GM12878 (cell line): ENCODE data around the gene ARL15. TPM values are rescaled to one million over a fixed set of nuclear protein-coding genes. Genes with fewer than 3 reads are reported as not detected.

Experiments
- ATAC-seq: fragments of 200-7000 bp; cut with Tn5 transposase; 3 replicates; pipeline ENCODE4 v1.9.1; 2020; ENCODE audit warnings: mild to moderate bottlenecking, moderate library complexity
- BruUV-seq: library from RNA; stranded (reverse); fragments of 400-500 nt; replicated peaks from 2 replicates; lab custom pipeline; 2021; lab: Mats Ljungman, UMichigan
- CTCF ChIA-PET: fragments of 300-600 bp; sonication (Branson Sonifier 250); formaldehyde crosslinking; extraction: SDS; loops from one replicate; lab custom pipeline; 2021; ENCODE audit warnings: inconsistent platforms; lab: Yijun Ruan, JAX
- POLR2A ChIA-PET: fragments of 350-600 bp; formaldehyde crosslinking; extraction: SDS; loops from one replicate; lab custom pipeline; 2021; ENCODE audit warnings: inconsistent platforms; lab: Charles Lee
- RAD21 ChIA-PET: fragments of 300-600 bp; sonication (Branson Sonifier 250); formaldehyde crosslinking; loops from one replicate; lab custom pipeline; 2023; ENCODE audit warnings: antibody characterized with exemption; ENCODE audit not compliant: unreplicated experiment; lab: Charles Lee
- SMC1A ChIA-PET: fragments of 300-600 bp; sonication (Branson Sonifier 250); formaldehyde crosslinking; loops from one replicate; lab custom pipeline; 2023; ENCODE audit not compliant: unreplicated experiment, uncharacterized antibody; lab: Charles Lee
- DNase-seq: peaks from one replicate; pipeline ENCODE4 v3.0.0-alpha.2; 2011; ENCODE audit warnings: low read depth, low spot score
- FAIRE-seq: peaks from 3 replicates; lab custom pipeline; 2011; peaks lifted over from hg19 to GRCh38; lab: Jason Lieb, UNC
- H2AFZ ChIP-seq: 2 replicates; pipeline ENCODE4 v1.6.0; 2011; ENCODE audit warnings: low read depth, low read length, control low read depth; ENCODE audit not compliant: control insufficient read depth
- H3K27ac ChIP-seq: 2 replicates; pipeline ENCODE4 v1.5.1; 2011; ENCODE audit warnings: control low read depth; ENCODE audit not compliant: control insufficient read depth, insufficient read depth
- H3K27me3 ChIP-seq, 2 experiments: replicated peaks in 1 of 2; 2 replicates each; pipeline versions ENCODE4 v1.6.0 to v1.6.1; 2011; ENCODE audit warnings: low read length in 1 of 2; ENCODE audit not compliant: control insufficient read depth in 2 of 2, insufficient read depth in 2 of 2
- H3K36me3 ChIP-seq, 2 experiments: 2 replicates each; pipeline ENCODE4 v1.5.1; 2011; ENCODE audit warnings: low read length in 1 of 2; ENCODE audit not compliant: control insufficient read depth in 2 of 2, insufficient read depth in 2 of 2
- H3K4me1 ChIP-seq: 2 replicates; pipeline ENCODE4 v1.6.1; 2011; ENCODE audit warnings: mild to moderate bottlenecking, low read length, moderate library complexity, mixed read lengths; ENCODE audit not compliant: control insufficient read depth, insufficient read depth
- H3K4me2 ChIP-seq: 2 replicates; pipeline ENCODE4 v1.6.0; 2011; ENCODE audit warnings: control low read depth; ENCODE audit not compliant: control insufficient read depth, insufficient read depth
- H3K4me3 ChIP-seq: fragments of 200-600 bp; sonication (generic); 2 replicates; pipeline ENCODE4 v1.5.1; 2016
- H3K79me2 ChIP-seq: 2 replicates; pipeline ENCODE4 v1.6.0; 2011; ENCODE audit warnings: low read length; ENCODE audit not compliant: control insufficient read depth, insufficient read depth
- H3K9ac ChIP-seq: 2 replicates; pipeline ENCODE4 v1.8.0; 2011; ENCODE audit warnings: low read length, control low read depth, mixed read lengths; ENCODE audit not compliant: control insufficient read depth, insufficient read depth
- H3K9me3 ChIP-seq: replicated peaks from 3 replicates; pipeline ENCODE4 v1.5.1; 2011; ENCODE audit warnings: mild to moderate bottlenecking, low read length; ENCODE audit not compliant: control insufficient read depth, insufficient read depth
- H4K20me1 ChIP-seq: 2 replicates; pipeline ENCODE4 v1.6.0; 2011; ENCODE audit not compliant: control insufficient read depth, insufficient read depth
- GATAD2B ChIP-seq: fragments of 450-650 bp; conservative IDR thresholded peaks from 2 replicates; pipeline ENCODE4 v1.6.1; 2017; ENCODE audit warnings: low read depth, mild to moderate bottlenecking, moderate library complexity
- KDM1A ChIP-seq: fragments of 200-600 bp; sonication (generic); IDR thresholded peaks from 2 replicates; pipeline ENCODE4 v1.6.1; 2016; ENCODE audit warnings: borderline replicate concordance
- NFIC ChIP-seq: IDR thresholded peaks from 2 replicates; pipeline ENCODE4 v1.6.1; 2012; ENCODE audit warnings: low read depth, mild to moderate bottlenecking, inconsistent platforms, low read length, moderate library complexity
- RAD51 ChIP-seq: fragments of 450-650 bp; IDR thresholded peaks from 2 replicates; pipeline ENCODE4 v1.6.1; 2016; ENCODE audit warnings: moderate library complexity, mild to moderate bottlenecking, inconsistent platforms
- WGBS: methylation state at CpG from one replicate; pipeline ENCODE4 v1.1.6; 2016; ENCODE audit warnings: low lambda C conversion rate; ENCODE audit not compliant: insufficient replicate concordance, insufficient coverage; ENCODE audit errors: missing lambda C conversion rate; 5-methylcytosine and 5-hydroxymethylcytosine counted together
- in situ Hi-C: fragments of 300-500 bp; cut with MboI; formaldehyde crosslinking; loops from 9 replicates; pipeline ENCODE4 v1.14.3; 2018; ENCODE audit warnings: mixed read lengths
- intact Hi-C: fragments of 100-400 bp; cut with micrococcal nuclease; formaldehyde crosslinking; loops from one replicate; pipeline ENCODE4 v1.14.2; 2022; ENCODE audit not compliant: unreplicated experiment
- polyA plus RNA-seq, 11 experiments: library from polyadenylated mRNA; depleted of rRNA in 4 of 11; unstranded in 6 of 11; stranded (reverse) in 5 of 11; fragments of >200 nt; fragmentation: Nextera tagmentation in 4 of 11; fragmentation: Illumina TruSeq in 1 of 11; extraction: Ambion mirVana in 4 of 11; extraction: Trizol in 1 of 11; gene quantifications; 1 replicate in 1 of 11; 2 replicates in 10 of 11; pipeline versions ENCODE4 v1.2.1 to v1.2.3, GENCODE V29; 2011 to 2016; ENCODE audit warnings: inconsistent platforms in 2 of 11, missing spikeins in 2 of 11, low read depth in 1 of 11
- total RNA-seq, 4 experiments: library from RNA; depleted of rRNA in 3 of 4; stranded (reverse); fragments of >200 nt in 3 of 4; fragmentation: Illumina TruSeq in 1 of 4; extraction: Trizol in 1 of 4; gene quantifications; 2 replicates each; pipeline versions ENCODE4 v1.2.1 to v1.2.3, GENCODE V29; 2013 to 2021
- TF ChIP-seq, protein P1 (sequence below): fragments of 150-350 bp; IDR thresholded peaks from 2 replicates; pipeline ENCODE4 v1.6.1; 2016; ENCODE audit warnings: low read depth, low read length

The ARL15 gene
- total and polyA plus RNA-seq, 10 of the 15 experiments (the other 5 are each of a cell fraction or from before 2014, with no cell fraction given), result 3.6 to 11.0 (median 7.7) TPM

DNA sequence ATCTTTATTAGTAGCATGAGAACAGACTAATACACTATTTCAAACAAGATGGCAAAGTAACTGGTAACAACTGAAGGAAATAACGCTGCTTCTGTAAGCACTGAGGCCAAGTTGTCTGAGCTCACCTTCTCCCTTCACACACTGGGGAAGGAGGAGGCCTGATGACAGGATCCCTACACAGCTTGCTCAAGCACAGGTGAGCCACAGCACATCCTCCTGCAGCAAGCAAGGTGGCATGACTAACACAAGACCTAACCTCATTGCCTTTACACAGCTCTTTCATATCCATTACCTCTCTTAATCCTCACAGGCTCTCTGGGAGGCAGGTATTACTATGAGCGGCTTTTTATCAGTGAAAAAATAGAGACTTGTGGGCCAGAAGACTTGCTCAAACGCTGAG lies 83.3 kb downstream of the ARL15 start:
- in situ Hi-C loops, result loop anchor here (5.0 kb wide), 2 partner anchors 745 to 1060 kb away; partner anchors contain the start of gene FST
- SMC1A ChIA-PET, result interaction anchor here (0.8 to 1.7 kb wide), 4 partner anchors 8 to 749 kb away, joined by 3 to 7 read pairs (median 4); no protein-coding TSS in a partner anchor
- no peaks in the 10 kb centered on the region for H3K79me2 ChIP-seq
- H3K9me3 ChIP-seq, result no peaks in the 10 kb centered on the region
- TF ChIP-seq, protein P1, sequence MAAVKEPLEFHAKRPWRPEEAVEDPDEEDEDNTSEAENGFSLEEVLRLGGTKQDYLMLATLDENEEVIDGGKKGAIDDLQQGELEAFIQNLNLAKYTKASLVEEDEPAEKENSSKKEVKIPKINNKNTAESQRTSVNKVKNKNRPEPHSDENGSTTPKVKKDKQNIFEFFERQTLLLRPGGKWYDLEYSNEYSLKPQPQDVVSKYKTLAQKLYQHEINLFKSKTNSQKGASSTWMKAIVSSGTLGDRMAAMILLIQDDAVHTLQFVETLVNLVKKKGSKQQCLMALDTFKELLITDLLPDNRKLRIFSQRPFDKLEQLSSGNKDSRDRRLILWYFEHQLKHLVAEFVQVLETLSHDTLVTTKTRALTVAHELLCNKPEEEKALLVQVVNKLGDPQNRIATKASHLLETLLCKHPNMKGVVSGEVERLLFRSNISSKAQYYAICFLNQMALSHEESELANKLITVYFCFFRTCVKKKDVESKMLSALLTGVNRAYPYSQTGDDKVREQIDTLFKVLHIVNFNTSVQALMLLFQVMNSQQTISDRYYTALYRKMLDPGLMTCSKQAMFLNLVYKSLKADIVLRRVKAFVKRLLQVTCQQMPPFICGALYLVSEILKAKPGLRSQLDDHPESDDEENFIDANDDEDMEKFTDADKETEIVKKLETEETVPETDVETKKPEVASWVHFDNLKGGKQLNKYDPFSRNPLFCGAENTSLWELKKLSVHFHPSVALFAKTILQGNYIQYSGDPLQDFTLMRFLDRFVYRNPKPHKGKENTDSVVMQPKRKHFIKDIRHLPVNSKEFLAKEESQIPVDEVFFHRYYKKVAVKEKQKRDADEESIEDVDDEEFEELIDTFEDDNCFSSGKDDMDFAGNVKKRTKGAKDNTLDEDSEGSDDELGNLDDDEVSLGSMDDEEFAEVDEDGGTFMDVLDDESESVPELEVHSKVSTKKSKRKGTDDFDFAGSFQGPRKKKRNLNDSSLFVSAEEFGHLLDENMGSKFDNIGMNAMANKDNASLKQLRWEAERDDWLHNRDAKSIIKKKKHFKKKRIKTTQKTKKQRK, result no peak
- TF ChIP-seq RAD51 (no peak), GATAD2B (no peak), KDM1A (no peak), NFIC (no peak)
- TF ChIP-seq, all 136 proteins: peak for 0
- 67% methylated on average over 3 of the region's 3 CpGs for WGBS
- Histone ChIP-seq H3K4me1 (no peaks in the 10 kb centered on the region), H3K9ac (no peak overlapping the region), H3K27me3 (no peaks in the 10 kb centered on the region), H2AFZ (no peak overlapping the region), H3K4me2 (no peak overlapping the region), H3K27ac (no peak overlapping the region), H4K20me1 (peaks cover 3% of the 10 kb centered on the region), H3K36me3 (no peaks in the 10 kb centered on the region), H3K4me3 (no peak overlapping the region)
- FAIRE-seq (no peak), ATAC-seq (no peak), DNase-seq (no peak)
- ChIA-PET CTCF (interaction anchor here (0.9 to 4.0 kb wide), 7 partner anchors 9 to 745 kb away, joined by 3 to 22 read pairs (median 3); no protein-coding TSS in a partner anchor), RAD21 (no interaction called here), POLR2A (no interaction called here)
- BruUV-seq, result no TSS peak
- intact Hi-C loops, result loop anchor here (10.0 kb wide), 1 partner anchor 1282 kb away; no protein-coding TSS in a partner anchor
